ENCODE results near the gene GPNMB.

DNA sequence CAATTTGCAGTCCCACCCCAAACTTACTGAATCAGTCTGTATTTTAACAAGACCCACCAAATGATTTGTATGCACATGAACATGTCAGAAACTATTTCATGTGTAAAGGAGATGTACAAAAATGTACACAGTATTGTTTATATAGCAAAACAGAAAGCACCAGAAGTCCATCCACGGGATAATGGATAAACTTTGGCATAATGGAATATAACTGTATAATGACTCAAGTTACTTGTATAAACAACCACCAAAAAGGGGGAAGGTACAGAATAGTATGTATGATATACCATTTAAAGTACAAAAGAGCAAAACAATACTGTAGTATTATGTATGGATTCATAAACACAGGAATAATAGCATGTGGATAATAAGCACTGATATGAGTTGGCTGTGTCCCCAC is 42.3 kb upstream of the GPNMB start:
- no peak for TF ChIP-seq POLR2A (IDR thresholded peaks at IDR 0.05)
- TF ChIP-seq, protein P1, sequence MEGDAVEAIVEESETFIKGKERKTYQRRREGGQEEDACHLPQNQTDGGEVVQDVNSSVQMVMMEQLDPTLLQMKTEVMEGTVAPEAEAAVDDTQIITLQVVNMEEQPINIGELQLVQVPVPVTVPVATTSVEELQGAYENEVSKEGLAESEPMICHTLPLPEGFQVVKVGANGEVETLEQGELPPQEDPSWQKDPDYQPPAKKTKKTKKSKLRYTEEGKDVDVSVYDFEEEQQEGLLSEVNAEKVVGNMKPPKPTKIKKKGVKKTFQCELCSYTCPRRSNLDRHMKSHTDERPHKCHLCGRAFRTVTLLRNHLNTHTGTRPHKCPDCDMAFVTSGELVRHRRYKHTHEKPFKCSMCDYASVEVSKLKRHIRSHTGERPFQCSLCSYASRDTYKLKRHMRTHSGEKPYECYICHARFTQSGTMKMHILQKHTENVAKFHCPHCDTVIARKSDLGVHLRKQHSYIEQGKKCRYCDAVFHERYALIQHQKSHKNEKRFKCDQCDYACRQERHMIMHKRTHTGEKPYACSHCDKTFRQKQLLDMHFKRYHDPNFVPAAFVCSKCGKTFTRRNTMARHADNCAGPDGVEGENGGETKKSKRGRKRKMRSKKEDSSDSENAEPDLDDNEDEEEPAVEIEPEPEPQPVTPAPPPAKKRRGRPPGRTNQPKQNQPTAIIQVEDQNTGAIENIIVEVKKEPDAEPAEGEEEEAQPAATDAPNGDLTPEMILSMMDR (IDR thresholded peaks at IDR 0.05) = no peak
